ENCODE measurements around the gene CGB5.
A peak's percentile ranks its signal among the peaks of the same experiment; 100 is the strongest.
"Not testable (repeated sequence)": the region's sequence is repeated elsewhere in the genome, so short reads cannot be mapped to it uniquely, and the experiment has no call there.

DNA sequence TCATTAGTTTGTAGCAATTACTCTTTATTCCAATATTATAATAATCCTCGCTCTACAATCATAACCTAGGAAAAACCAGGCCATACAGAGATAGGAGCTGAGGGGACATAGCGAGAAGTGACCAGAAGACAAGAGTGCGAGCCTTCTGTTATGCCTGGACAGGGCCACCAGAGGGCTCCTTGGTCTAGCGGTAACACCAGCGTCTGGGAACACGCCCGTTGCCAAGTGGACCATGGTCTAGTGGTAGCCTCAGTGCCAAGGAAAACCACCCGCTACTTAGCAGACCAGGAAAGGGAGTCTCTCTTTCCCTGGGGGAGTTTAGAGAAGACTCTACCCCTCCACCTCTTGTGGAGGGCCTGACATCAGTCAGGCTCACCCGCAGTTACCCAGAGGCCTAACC is 31.2 kb downstream of the CGB5 start:
- TF ChIP-seq GATA2 (IDR thresholded peaks at IDR 0.05; ENCODE audit: insufficient read depth, insufficient read length, low read depth, low read length); POLR2A (IDR thresholded peaks at IDR 0.05; ENCODE audit: low read depth, low read length); POLR2AphosphoS5 (IDR thresholded peaks at IDR 0.05; ENCODE audit: insufficient read depth, low read depth, low read length); EZH2 (IDR thresholded peaks at IDR 0.05; ENCODE audit: borderline replicate concordance, low read depth, low read length, severe bottlenecking); FOS (IDR thresholded peaks at IDR 0.05; ENCODE audit: borderline replicate concordance, insufficient read depth, low read length); MAX (IDR thresholded peaks at IDR 0.05; ENCODE audit: insufficient read depth, insufficient read length); MYC (IDR thresholded peaks at IDR 0.05; ENCODE audit: low read depth, low read length): not testable (repeated sequence)
- peak; percentile 35 to 64 for TF ChIP-seq CTCF (IDR thresholded peaks at IDR 0.05; ENCODE audit: extremely low read depth in 1 of 2, insufficient read depth in 1 of 2, low read depth in 1 of 2, low read length in 2 of 2)
